Fibroblast of lung (primary cell): ENCODE measurements around the gene ENG. TPM values are rescaled to one million over a fixed set of nuclear protein-coding genes. Genes with fewer than 3 reads are reported as not detected.

Source experiments
- DNase-seq, 2 donors: peaks; one replicate each; pipeline versions ENCODE4 v3.0.0 to v3.0.0-alpha.2; 2010; ENCODE audit warnings: low read depth in 2 of 2
- H2AFZ ChIP-seq: 2 replicates; pipeline ENCODE4 v1.5.1; 2012; ENCODE audit warnings: low read length, control low read depth, inconsistent platforms
- H3K27ac ChIP-seq: 2 replicates; pipeline ENCODE4 v1.5.1; 2011; ENCODE audit warnings: low read length, control low read depth; ENCODE audit not compliant: insufficient read depth
- H3K27me3 ChIP-seq: 2 replicates; pipeline ENCODE4 v1.5.1; 2011; ENCODE audit warnings: mild to moderate bottlenecking, low read length; ENCODE audit not compliant: control insufficient read depth, insufficient read depth
- H3K36me3 ChIP-seq: 2 replicates; pipeline ENCODE4 v1.5.1; 2011; ENCODE audit warnings: low read length; ENCODE audit not compliant: control insufficient read depth, insufficient read depth
- H3K4me1 ChIP-seq: 2 replicates; pipeline ENCODE4 v1.5.1; 2011; ENCODE audit warnings: low read length; ENCODE audit not compliant: control insufficient read depth, insufficient read depth; ENCODE audit errors: extremely low read depth
- H3K4me2 ChIP-seq: 2 replicates; pipeline ENCODE4 v1.5.1; 2011; ENCODE audit warnings: low read length, control low read depth; ENCODE audit not compliant: insufficient read depth; ENCODE audit errors: extremely low read depth
- H3K4me3 ChIP-seq, 4 experiments: fragments of 200-600 bp in 1 of 4; sonication (generic) in 1 of 4; replicated peaks in 1 of 4; 2 replicates each; pipeline ENCODE4 v1.5.1; 2011 to 2016; ENCODE audit warnings: low read length in 4 of 4, low read depth in 3 of 4, mild to moderate bottlenecking in 3 of 4, control low read depth in 2 of 4, inconsistent platforms in 1 of 4, mixed read lengths in 1 of 4; ENCODE audit not compliant: insufficient read depth in 1 of 4; ENCODE audit errors: control extremely low read depth in 1 of 4
- H3K79me2 ChIP-seq: 2 replicates; pipeline ENCODE4 v1.5.1; 2012; ENCODE audit warnings: mild to moderate bottlenecking, low read length, inconsistent platforms; ENCODE audit not compliant: control insufficient read depth, insufficient read depth
- H3K9ac ChIP-seq: 2 replicates; pipeline ENCODE4 v1.5.1; 2011; ENCODE audit warnings: mild to moderate bottlenecking, low read length, control low read depth; ENCODE audit not compliant: insufficient read depth
- H3K9me3 ChIP-seq: 2 replicates; pipeline ENCODE4 v1.5.1; 2012; ENCODE audit warnings: low read depth, low read length; ENCODE audit not compliant: control insufficient read depth, insufficient read depth
- H4K20me1 ChIP-seq: 2 replicates; pipeline ENCODE4 v1.5.1; 2011; ENCODE audit warnings: low read length; ENCODE audit not compliant: control insufficient read depth, insufficient read depth; ENCODE audit errors: extremely low read depth
- EZH2 ChIP-seq: IDR thresholded peaks from 2 replicates; pipeline ENCODE4 v1.5.1; 2012; ENCODE audit warnings: low read length, control low read depth, mild to moderate bottlenecking; ENCODE audit errors: missing control alignments
- polyA plus RNA-seq, 2 donors: library from polyadenylated mRNA; depleted of rRNA in 1 of 2; stranded (reverse) in 1 of 2; unstranded in 1 of 2; fragments of >200 nt; gene quantifications; 2 replicates each; pipeline ENCODE4 v1.2.1, GENCODE V29; 2011 to 2012; ENCODE audit warnings: missing spikeins in 1 of 2
- total RNA-seq: library from RNA; depleted of rRNA; stranded (reverse); fragments of >200 nt; gene quantifications from 2 replicates; pipeline ENCODE4 v1.2.1, GENCODE V29; 2014
- TF ChIP-seq, protein P1 (sequence below), 2 donors: IDR thresholded peaks in 1 of 2; conservative IDR thresholded peaks in 1 of 2; 1 replicate in 1 of 2; 2 replicates in 1 of 2; pipeline ENCODE4 v1.5.1; 2011 to 2012; ENCODE audit warnings: low read length in 2 of 2, control low read depth in 1 of 2, inconsistent platforms in 1 of 2, low read depth in 1 of 2, mild to moderate bottlenecking in 1 of 2

ENG gene
- total and polyA plus RNA-seq, 2 donors (not counting 1 experiment from before 2014, with no cell fraction given): 30.4 to 59.0 TPM

DNA sequence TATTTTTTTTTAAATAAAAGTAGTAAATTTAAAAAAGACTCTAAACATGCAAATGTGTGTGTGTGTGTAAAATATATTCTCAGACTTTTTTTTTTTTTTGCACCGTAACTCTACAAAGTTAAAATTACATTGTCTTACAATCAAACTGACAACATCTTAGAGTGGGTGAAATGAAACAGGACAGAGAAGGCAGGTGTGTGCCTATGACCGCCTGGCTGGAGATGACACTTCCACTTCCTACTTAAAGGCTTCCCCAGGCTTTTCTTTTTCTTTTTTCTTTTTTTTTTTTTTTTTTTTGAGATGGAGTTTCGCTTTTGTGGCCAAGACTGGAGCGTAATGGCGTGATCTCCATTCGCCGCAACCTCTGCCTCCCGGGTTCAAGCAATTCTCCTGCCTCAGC lies 25.7 kb upstream of the ENG start:
- H3K27ac ChIP-seq: no peak overlapping the region
- TF ChIP-seq EZH2: no peak
- TF ChIP-seq, protein P1, sequence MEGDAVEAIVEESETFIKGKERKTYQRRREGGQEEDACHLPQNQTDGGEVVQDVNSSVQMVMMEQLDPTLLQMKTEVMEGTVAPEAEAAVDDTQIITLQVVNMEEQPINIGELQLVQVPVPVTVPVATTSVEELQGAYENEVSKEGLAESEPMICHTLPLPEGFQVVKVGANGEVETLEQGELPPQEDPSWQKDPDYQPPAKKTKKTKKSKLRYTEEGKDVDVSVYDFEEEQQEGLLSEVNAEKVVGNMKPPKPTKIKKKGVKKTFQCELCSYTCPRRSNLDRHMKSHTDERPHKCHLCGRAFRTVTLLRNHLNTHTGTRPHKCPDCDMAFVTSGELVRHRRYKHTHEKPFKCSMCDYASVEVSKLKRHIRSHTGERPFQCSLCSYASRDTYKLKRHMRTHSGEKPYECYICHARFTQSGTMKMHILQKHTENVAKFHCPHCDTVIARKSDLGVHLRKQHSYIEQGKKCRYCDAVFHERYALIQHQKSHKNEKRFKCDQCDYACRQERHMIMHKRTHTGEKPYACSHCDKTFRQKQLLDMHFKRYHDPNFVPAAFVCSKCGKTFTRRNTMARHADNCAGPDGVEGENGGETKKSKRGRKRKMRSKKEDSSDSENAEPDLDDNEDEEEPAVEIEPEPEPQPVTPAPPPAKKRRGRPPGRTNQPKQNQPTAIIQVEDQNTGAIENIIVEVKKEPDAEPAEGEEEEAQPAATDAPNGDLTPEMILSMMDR (conservative IDR thresholded peaks at IDR 0.05 in 1 of 2, IDR thresholded peaks at IDR 0.05 in 1 of 2; ENCODE audit: low read depth in 1 of 2, low read length in 2 of 2): no peak
- no peaks in the 10 kb centered on the region for H3K27me3 ChIP-seq
- H3K4me3 ChIP-seq: no peak overlapping the region
- H3K4me2 ChIP-seq: no peak overlapping the region
- H4K20me1 ChIP-seq: no peaks in the 10 kb centered on the region
- H3K4me1 ChIP-seq: peaks cover 11% of the 10 kb centered on the region
- peaks cover 8% of the 10 kb centered on the region for H3K79me2 ChIP-seq
- H3K36me3 ChIP-seq: peaks cover 6% of the 10 kb centered on the region
- H3K9me3 ChIP-seq: no peaks in the 10 kb centered on the region
- H2AFZ ChIP-seq: no peak overlapping the region
- no peak overlapping the region for H3K9ac ChIP-seq
- DNase-seq: no peak

DNA sequence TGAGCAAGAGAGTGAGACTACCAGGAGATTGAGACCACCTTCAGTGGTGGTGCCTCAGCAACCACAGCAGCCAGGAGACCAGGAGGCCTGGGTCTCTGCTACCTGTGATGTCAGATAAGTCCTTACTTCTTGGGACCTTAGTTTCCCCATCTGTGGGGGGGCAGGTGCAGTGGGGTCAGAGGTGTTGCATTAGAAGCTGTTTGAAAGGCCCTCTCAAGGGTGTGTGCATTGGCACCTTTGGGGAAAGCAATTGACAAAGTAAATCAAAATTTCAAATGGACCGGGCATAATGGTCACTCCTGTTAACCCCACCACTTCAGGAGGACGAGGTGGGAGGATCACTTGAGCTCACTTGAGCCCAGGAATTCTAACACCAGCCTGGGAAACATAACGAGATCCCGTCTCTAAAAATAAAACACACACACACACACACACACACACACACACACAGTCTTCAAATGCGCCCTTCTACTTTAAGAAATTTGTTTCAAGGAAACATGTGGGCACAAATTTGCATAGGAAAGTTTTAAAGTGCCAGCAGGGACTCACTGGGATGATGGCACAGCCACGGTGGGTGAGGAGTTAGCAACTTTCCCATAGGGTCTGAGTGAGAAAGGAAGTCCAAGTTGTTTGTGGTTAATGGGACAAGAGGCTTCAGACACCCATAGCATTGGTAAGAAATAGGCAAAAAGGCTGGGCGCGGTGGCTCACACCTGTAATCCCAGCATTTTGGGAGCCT lies 24.4 kb upstream of the ENG start:
- no peak for DNase-seq
- no peak overlapping the region for H3K27ac ChIP-seq
- no peak for TF ChIP-seq EZH2
- TF ChIP-seq, protein P1 (conservative IDR thresholded peaks at IDR 0.05 in 1 of 2, IDR thresholded peaks at IDR 0.05 in 1 of 2; ENCODE audit: low read depth in 1 of 2, low read length in 2 of 2): no peak

DNA sequence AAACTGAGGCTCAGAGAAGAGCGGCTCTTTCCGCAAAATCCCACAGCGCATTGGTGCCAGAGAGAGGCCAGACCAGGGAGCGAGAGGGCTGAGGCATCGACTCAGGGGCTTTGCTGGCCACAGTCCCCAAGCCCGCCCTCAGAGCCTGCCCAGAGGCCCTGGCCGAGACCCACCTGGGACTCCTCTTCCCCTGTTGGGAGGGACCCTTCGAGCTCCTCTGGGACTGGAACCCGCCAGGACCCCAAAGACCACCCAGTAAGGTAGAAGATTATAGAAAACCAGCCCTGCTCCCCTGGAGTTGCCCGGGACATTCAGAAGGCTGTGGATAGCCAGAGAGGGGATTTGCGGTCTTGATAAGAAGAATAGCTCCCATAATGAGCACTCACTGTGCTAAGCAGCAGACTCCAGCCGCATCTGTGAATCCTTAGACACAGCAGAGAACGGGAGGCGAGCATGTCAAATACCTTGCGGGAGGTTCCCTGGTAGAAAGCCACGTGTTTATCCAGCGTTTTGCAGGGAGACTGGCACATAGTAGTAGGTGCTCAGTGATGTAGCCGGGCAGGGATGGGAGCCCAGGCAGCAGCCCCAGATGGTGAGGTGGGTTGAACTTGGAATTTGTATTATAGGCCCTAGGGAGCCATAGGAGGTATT lies 23.7 kb upstream of the ENG start:
- Histone ChIP-seq H3K4me2 (peak overlapping the region; percentile 75), H3K27ac (peak overlapping the region; percentile 52), H4K20me1 (no peaks in the 10 kb centered on the region), H3K4me3 (peak overlapping the region; percentile 38 to 69 (median 46)), H3K79me2 (peaks cover 11% of the 10 kb centered on the region), H2AFZ (peak overlapping the region; percentile 85), H3K9me3 (no peaks in the 10 kb centered on the region), H3K4me1 (peaks cover 20% of the 10 kb centered on the region), H3K36me3 (peaks cover 4% of the 10 kb centered on the region), H3K9ac (peak overlapping the region; percentile 48), H3K27me3 (no peaks in the 10 kb centered on the region)
- no peak for DNase-seq
- TF ChIP-seq EZH2: no peak
- TF ChIP-seq, protein P1 (conservative IDR thresholded peaks at IDR 0.05 in 1 of 2, IDR thresholded peaks at IDR 0.05 in 1 of 2; ENCODE audit: low read depth in 1 of 2, low read length in 2 of 2): no peak

More for the DNA sequence above, 24.4 kb upstream of the ENG start:
- Histone ChIP-seq H3K4me2 (no peak overlapping the region), H3K4me3 (no peak overlapping the region), H3K9ac (no peak overlapping the region), H3K79me2 (peaks cover 11% of the 10 kb centered on the region), H3K4me1 (peaks cover 20% of the 10 kb centered on the region), H4K20me1 (no peaks in the 10 kb centered on the region), H3K36me3 (no peaks in the 10 kb centered on the region), H3K9me3 (no peaks in the 10 kb centered on the region), H3K27me3 (no peaks in the 10 kb centered on the region), H2AFZ (no peak overlapping the region)
